Stimulated activated CD4-positive, alpha-beta T cell treated with anti-CD3 and anti-CD28 coated beads, Interleukin-4, amount 100 ng/mL, for 4 hours (primary cell): ENCODE data around the gene SMIM44.

Experiments used
- DNase-seq, 2 experiments: peaks; one replicate each; pipeline ENCODE4 v3.0.0-alpha.2; 2020

Gene SMIM44

GRCh38 chr19:3499738-3500428, 16.6 kb upstream of the SMIM44 start:
- DNase-seq = no peak

- DNase-seq = no peak
These were observed 14.7 kb upstream of the SMIM44 start for GRCh38 chr19:3497757-3498520.

- no peak for DNase-seq
These were observed 13.4 kb upstream of the SMIM44 start for GRCh38 chr19:3496392-3497273.

GRCh38 chr19:3494559-3494958, 11.3 kb upstream of the SMIM44 start:
- peak; percentile 51 to 73 for DNase-seq

- peak in 1 of 2 experiments; percentile 41 for DNase-seq
These were observed 10.8 kb upstream of the SMIM44 start for GRCh38 chr19:3494051-3494450.

- no peak for DNase-seq
These were observed 10.4 kb upstream of the SMIM44 start for GRCh38 chr19:3493651-3494050.

GRCh38 chr19:3492919-3493318, 9.7 kb upstream of the SMIM44 start:
- no peak for DNase-seq

- no peak for DNase-seq
These were observed 9.0 kb upstream of the SMIM44 start for GRCh38 chr19:3492131-3492839.

GRCh38 chr19:3491396-3492119, 8.3 kb upstream of the SMIM44 start:
- DNase-seq = no peak

- no peak for DNase-seq
These were observed 575 bp downstream of the SMIM44 start for GRCh38 chr19:3482507-3483225.

GRCh38 chr19:3481241-3482090, 1.8 kb downstream of the SMIM44 start:
- no peak for DNase-seq

- DNase-seq = no peak
These were observed 2.7 kb downstream of the SMIM44 start, which contains the start of gene SMIM24 for GRCh38 chr19:3480383-3481091. Gene SMIM24 (minus strand): TSS chr19:3480525. CDS start chr19:3480463, 62 bp downstream.

GRCh38 chr19:3479834-3480215, 3.4 kb downstream of the SMIM44 start:
- DNase-seq = no peak

GRCh38 chr19:3479177-3479833, 3.9 kb downstream of the SMIM44 start:
- DNase-seq = peak in 1 of 2 experiments; percentile 19

GRCh38 chr19:3478409-3479176, 4.6 kb downstream of the SMIM44 start:
- DNase-seq = no peak

- no peak for DNase-seq
These were observed 5.3 kb downstream of the SMIM44 start for GRCh38 chr19:3477951-3478350.

- peak in 1 of 2 experiments; percentile 14 for DNase-seq
These were observed 5.7 kb downstream of the SMIM44 start for GRCh38 chr19:3477506-3477905.

- DNase-seq = no peak
These were observed 6.4 kb downstream of the SMIM44 start for GRCh38 chr19:3476830-3477229.
